Suprapubic skin (tissue), 4 donors: Measurements from ENCODE around the gene MTARC1.

ENCODE experiments used
- POLR2A ChIP-seq, 2 donors: fragments of 450-650 bp; IDR thresholded peaks; one replicate each; pipeline ENCODE4 v1.6.1; 2017; ENCODE audit warnings: antibody characterized with exemption in 2 of 2, mild to moderate bottlenecking in 2 of 2, moderate library complexity in 2 of 2
- POLR2AphosphoS5 ChIP-seq, 3 donors: sonication (generic); formaldehyde crosslinking; IDR thresholded peaks; one replicate each; pipeline ENCODE4 v1.6.1; 2017; ENCODE audit warnings: antibody characterized with exemption in 3 of 3
- TF ChIP-seq, protein P1 (sequence below), 2 donors: fragments of 200-600 bp in 1 of 2; fragments of 450-650 bp in 1 of 2; sonication (generic) in 1 of 2; IDR thresholded peaks; one replicate each; pipeline ENCODE4 v1.5.1; 2016 to 2019; ENCODE audit warnings: antibody characterized with exemption in 2 of 2, mild to moderate bottlenecking in 1 of 2, moderate library complexity in 1 of 2

GRCh38 chr1:220776254-220776653 lies 10.5 kb upstream of the MTARC1 start:
- TF ChIP-seq, protein P1, sequence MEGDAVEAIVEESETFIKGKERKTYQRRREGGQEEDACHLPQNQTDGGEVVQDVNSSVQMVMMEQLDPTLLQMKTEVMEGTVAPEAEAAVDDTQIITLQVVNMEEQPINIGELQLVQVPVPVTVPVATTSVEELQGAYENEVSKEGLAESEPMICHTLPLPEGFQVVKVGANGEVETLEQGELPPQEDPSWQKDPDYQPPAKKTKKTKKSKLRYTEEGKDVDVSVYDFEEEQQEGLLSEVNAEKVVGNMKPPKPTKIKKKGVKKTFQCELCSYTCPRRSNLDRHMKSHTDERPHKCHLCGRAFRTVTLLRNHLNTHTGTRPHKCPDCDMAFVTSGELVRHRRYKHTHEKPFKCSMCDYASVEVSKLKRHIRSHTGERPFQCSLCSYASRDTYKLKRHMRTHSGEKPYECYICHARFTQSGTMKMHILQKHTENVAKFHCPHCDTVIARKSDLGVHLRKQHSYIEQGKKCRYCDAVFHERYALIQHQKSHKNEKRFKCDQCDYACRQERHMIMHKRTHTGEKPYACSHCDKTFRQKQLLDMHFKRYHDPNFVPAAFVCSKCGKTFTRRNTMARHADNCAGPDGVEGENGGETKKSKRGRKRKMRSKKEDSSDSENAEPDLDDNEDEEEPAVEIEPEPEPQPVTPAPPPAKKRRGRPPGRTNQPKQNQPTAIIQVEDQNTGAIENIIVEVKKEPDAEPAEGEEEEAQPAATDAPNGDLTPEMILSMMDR (IDR thresholded peaks at IDR 0.05), result no peak
- TF ChIP-seq POLR2A (IDR thresholded peaks at IDR 0.05) (no peak), POLR2AphosphoS5 (IDR thresholded peaks at IDR 0.05) (no peak)
